HepG2 (cell line): Measurements from ENCODE around the gene OVOL2. TPM values are rescaled to one million over a fixed set of nuclear protein-coding genes. Genes with fewer than 3 reads are reported as not detected.

Experiments used
- CBX2 ChIP-seq, 2 experiments: fragments of 200-600 bp in 1 of 2; sonication (generic); formaldehyde crosslinking in 1 of 2; IDR thresholded peaks; 2 replicates each; pipeline versions ENCODE4 v1.7.0 to v1.8.1; 2018 to 2022; ENCODE audit warnings: low read depth in 2 of 2, low read length in 1 of 2, mild to moderate bottlenecking in 1 of 2, missing genetic modification reagents in 1 of 2
- IKZF1 ChIP-seq: fragments of 450-650 bp; IDR thresholded peaks from 2 replicates; pipeline ENCODE4 v1.7.1; 2016
- KDM5B ChIP-seq: sonication (generic); formaldehyde crosslinking; IDR thresholded peaks from 2 replicates; pipeline ENCODE4 v1.4.0; 2020; ENCODE audit warnings: missing genetic modification reagents, mild to moderate bottlenecking, borderline replicate concordance
- NCOR1 ChIP-seq: fragments of 200-600 bp; sonication (generic); IDR thresholded peaks from 2 replicates; pipeline ENCODE4 v1.7.0; 2017; ENCODE audit warnings: antibody characterized with exemption, low read length, borderline replicate concordance
- NONO ChIP-seq, 2 experiments: fragments of 450-650 bp in 1 of 2; sonication (generic) in 1 of 2; formaldehyde crosslinking in 1 of 2; IDR thresholded peaks in 1 of 2; conservative IDR thresholded peaks in 1 of 2; 2 replicates each; pipeline versions ENCODE4 v1.6.1 to v1.8.0; 2017 to 2022; ENCODE audit warnings: mild to moderate bottlenecking in 1 of 2, missing genetic modification reagents in 1 of 2, moderate library complexity in 1 of 2
- PITX1 ChIP-seq: sonication (generic); formaldehyde crosslinking; IDR thresholded peaks from 2 replicates; pipeline ENCODE4 v1.5.1; 2020; ENCODE audit warnings: mild to moderate bottlenecking, missing genetic modification reagents
- TEAD3 ChIP-seq: optimal IDR thresholded peaks from 2 replicates; pipeline ENCODE3; 2016; ENCODE audit warnings: borderline replicate concordance
- YEATS4 ChIP-seq: sonication (generic); formaldehyde crosslinking; IDR thresholded peaks from 2 replicates; pipeline ENCODE4 v1.4.0; 2020; ENCODE audit warnings: missing genetic modification reagents, borderline replicate concordance
- ZNF136 ChIP-seq: sonication (generic); formaldehyde crosslinking; IDR thresholded peaks from 2 replicates; pipeline ENCODE4 v1.8.1; 2022; ENCODE audit warnings: low read depth, mild to moderate bottlenecking, moderate library complexity, missing genetic modification reagents
- ZNF317 ChIP-seq: sonication (generic); formaldehyde crosslinking; IDR thresholded peaks from 2 replicates; pipeline ENCODE4 v1.5.0; 2020; ENCODE audit warnings: mild to moderate bottlenecking, missing genetic modification reagents
- ZNF496 ChIP-seq: sonication (generic); formaldehyde crosslinking; IDR thresholded peaks from 2 replicates; pipeline ENCODE4 v1.8.1; 2023; ENCODE audit warnings: mild to moderate bottlenecking, moderate library complexity, missing genetic modification reagents; ENCODE audit not compliant: insufficient replicate concordance
- ZNF619 ChIP-seq: sonication (generic); formaldehyde crosslinking; IDR thresholded peaks from 2 replicates; pipeline ENCODE4 v1.4.0; 2020; ENCODE audit warnings: mild to moderate bottlenecking, missing genetic modification reagents
- ZNF747 ChIP-seq: sonication (generic); formaldehyde crosslinking; IDR thresholded peaks from 2 replicates; pipeline ENCODE4 v1.8.1; 2023; ENCODE audit warnings: missing genetic modification reagents, mild to moderate bottlenecking, borderline replicate concordance
- ZNF891 ChIP-seq: sonication (generic); formaldehyde crosslinking; IDR thresholded peaks from 2 replicates; pipeline ENCODE4 v1.5.0; 2020; ENCODE audit warnings: mild to moderate bottlenecking, missing genetic modification reagents
- polyA plus RNA-seq, 8 experiments: library from polyadenylated mRNA; depleted of rRNA in 3 of 8; stranded (reverse) in 7 of 8; unstranded in 1 of 8; fragments of >200 nt; fragmentation: Illumina TruSeq in 4 of 8; extraction: Trizol in 4 of 8; gene quantifications; 2 replicates each; pipeline versions ENCODE4 v1.2.1 to v1.2.3, GENCODE V29; 2011 to 2016; ENCODE audit warnings: low read depth in 4 of 8, missing spikeins in 1 of 8, mixed read lengths in 1 of 8; ENCODE audit not compliant: insufficient read depth in 1 of 8
- total RNA-seq, 5 experiments: library from RNA; depleted of rRNA; stranded (reverse); fragments of >200 nt; fragmentation: Illumina TruSeq; extraction: Trizol; gene quantifications; 2 replicates each; pipeline ENCODE4 v1.2.3, GENCODE V29; 2016; ENCODE audit warnings: low read depth in 1 of 5
- TF ChIP-seq, protein P1 (sequence below): sonication (generic); formaldehyde crosslinking; IDR thresholded peaks from 2 replicates; pipeline ENCODE4 v1.8.0; 2022; ENCODE audit warnings: missing genetic modification reagents, mild to moderate bottlenecking, moderate library complexity, borderline replicate concordance
- TF ChIP-seq, protein P2 (sequence below): fragments of 450-650 bp; IDR thresholded peaks from 2 replicates; pipeline ENCODE4 v1.6.1; 2016
- TF ChIP-seq, protein P3 (sequence below): sonication (generic); formaldehyde crosslinking; conservative IDR thresholded peaks from 2 replicates; pipeline ENCODE4 v1.8.1; 2023; ENCODE audit warnings: missing genetic modification reagents
- TF ChIP-seq, protein P4 (sequence below): sonication (generic); formaldehyde crosslinking; IDR thresholded peaks from 2 replicates; pipeline ENCODE4 v1.9.0; 2022; ENCODE audit warnings: missing genetic modification reagents, mild to moderate bottlenecking, borderline replicate concordance
- TF ChIP-seq, protein P5 (sequence below), 2 experiments: fragments of 450-650 bp in 1 of 2; sonication (generic) in 1 of 2; formaldehyde crosslinking; IDR thresholded peaks; 2 replicates each; pipeline versions ENCODE4 v1.5.0 to v1.8.0; 2020 to 2022; ENCODE audit warnings: mild to moderate bottlenecking in 1 of 2, missing genetic modification reagents in 1 of 2

OVOL2 gene
- total and polyA plus RNA-seq, 2 of the 13 experiments (the other 11 are each of a cell fraction or from before 2014, with no cell fraction given): 0.20 to 0.31 TPM

DNA sequence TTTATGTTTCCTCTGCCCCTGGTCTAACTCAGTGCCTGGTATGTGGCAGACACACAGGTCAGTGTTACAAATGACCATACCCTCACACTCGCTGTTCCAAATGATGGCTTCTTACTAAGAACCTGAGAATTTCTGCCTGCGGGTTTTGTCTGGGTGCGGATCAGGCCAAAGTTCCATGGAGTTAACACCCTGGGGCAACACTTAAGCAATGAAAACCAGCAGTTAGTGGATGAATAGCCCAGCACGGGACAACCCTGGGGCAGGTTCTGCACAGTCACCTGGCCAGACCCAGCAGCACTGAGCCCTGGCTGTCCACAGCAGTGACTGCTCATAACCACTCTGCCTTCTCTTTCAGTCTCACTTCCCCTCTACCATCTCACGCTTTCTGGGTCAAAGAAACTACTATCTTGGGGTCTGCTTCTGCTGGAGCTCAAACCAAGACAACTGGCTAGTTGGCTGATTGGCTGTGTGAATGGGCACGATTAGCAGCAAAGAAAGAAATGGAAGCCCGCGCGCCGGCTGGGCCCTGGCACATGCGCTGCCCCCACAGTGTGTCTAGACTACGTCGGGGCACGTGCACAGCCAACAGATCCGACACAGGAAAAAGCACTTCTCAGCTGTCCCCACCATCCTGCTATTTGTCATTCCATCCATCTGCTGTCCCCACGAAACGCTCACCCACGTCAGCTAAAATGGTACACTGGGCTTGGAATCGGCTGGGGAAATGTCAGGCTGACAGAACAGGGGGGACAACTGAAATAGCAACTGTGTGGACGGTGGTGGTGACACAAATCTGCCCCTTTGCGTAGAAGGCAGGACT lies 52.3 kb downstream of the OVOL2 start (continued):
- TF ChIP-seq, protein P1, sequence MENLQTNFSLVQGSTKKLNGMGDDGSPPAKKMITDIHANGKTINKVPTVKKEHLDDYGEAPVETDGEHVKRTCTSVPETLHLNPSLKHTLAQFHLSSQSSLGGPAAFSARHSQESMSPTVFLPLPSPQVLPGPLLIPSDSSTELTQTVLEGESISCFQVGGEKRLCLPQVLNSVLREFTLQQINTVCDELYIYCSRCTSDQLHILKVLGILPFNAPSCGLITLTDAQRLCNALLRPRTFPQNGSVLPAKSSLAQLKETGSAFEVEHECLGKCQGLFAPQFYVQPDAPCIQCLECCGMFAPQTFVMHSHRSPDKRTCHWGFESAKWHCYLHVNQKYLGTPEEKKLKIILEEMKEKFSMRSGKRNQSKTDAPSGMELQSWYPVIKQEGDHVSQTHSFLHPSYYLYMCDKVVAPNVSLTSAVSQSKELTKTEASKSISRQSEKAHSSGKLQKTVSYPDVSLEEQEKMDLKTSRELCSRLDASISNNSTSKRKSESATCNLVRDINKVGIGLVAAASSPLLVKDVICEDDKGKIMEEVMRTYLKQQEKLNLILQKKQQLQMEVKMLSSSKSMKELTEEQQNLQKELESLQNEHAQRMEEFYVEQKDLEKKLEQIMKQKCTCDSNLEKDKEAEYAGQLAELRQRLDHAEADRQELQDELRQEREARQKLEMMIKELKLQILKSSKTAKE (CRISPR knock-in tag): 0 out of 2 replicates have a peak, but pooled peaks have one; percentile 21
- TF ChIP-seq ZNF317 (CRISPR knock-in tag) (no peak; the same call in 1 of the 2 replicates), YEATS4 (CRISPR knock-in tag) (0 out of 2 replicates have a peak, but pooled peaks have one; percentile 43), PITX1 (CRISPR knock-in tag) (0 out of 2 replicates have a peak, but pooled peaks have one; percentile 10), CBX2 (IDR thresholded peaks at IDR 0.05; ENCODE audit: low read depth, low read length) (no peak), CBX2 (CRISPR knock-in tag; IDR thresholded peaks at IDR 0.05; ENCODE audit: low read depth) (0 out of 2 replicates have a peak, but pooled peaks have one; percentile 41), IKZF1 (no peak), NONO (IDR thresholded peaks at IDR 0.05) (no peak), NONO (CRISPR knock-in tag; conservative IDR thresholded peaks at IDR 0.05) (peak; percentile 57), KDM5B (CRISPR knock-in tag) (peak; percentile 63), ZNF136 (0 out of 2 replicates have a peak, but pooled peaks have one; percentile 69), ZNF619 (CRISPR knock-in tag) (peak; percentile 41; the same call in 1 of the 2 replicates), ZNF747 (CRISPR knock-in tag) (peak; percentile 11; the same call in 1 of the 2 replicates), ZNF891 (CRISPR knock-in tag) (peak; percentile 50), TEAD3 (CRISPR knock-in tag) (peak; percentile 73), NCOR1 (no peak), ZNF496 (CRISPR knock-in tag) (no peak)
- TF ChIP-seq, protein P2, sequence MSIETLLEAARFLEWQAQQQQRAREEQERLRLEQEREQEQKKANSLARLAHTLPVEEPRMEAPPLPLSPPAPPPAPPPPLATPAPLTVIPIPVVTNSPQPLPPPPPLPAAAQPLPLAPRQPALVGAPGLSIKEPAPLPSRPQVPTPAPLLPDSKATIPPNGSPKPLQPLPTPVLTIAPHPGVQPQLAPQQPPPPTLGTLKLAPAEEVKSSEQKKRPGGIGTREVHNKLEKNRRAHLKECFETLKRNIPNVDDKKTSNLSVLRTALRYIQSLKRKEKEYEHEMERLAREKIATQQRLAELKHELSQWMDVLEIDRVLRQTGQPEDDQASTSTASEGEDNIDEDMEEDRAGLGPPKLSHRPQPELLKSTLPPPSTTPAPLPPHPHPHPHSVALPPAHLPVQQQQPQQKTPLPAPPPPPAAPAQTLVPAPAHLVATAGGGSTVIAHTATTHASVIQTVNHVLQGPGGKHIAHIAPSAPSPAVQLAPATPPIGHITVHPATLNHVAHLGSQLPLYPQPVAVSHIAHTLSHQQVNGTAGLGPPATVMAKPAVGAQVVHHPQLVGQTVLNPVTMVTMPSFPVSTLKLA: peak; percentile 6; the same call in 1 of the 2 replicates
- TF ChIP-seq, protein P3, sequence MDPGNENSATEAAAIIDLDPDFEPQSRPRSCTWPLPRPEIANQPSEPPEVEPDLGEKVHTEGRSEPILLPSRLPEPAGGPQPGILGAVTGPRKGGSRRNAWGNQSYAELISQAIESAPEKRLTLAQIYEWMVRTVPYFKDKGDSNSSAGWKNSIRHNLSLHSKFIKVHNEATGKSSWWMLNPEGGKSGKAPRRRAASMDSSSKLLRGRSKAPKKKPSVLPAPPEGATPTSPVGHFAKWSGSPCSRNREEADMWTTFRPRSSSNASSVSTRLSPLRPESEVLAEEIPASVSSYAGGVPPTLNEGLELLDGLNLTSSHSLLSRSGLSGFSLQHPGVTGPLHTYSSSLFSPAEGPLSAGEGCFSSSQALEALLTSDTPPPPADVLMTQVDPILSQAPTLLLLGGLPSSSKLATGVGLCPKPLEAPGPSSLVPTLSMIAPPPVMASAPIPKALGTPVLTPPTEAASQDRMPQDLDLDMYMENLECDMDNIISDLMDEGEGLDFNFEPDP (CRISPR knock-in tag): 0 out of 2 replicates have a peak, but pooled peaks have one; percentile 20
- TF ChIP-seq, protein P4, sequence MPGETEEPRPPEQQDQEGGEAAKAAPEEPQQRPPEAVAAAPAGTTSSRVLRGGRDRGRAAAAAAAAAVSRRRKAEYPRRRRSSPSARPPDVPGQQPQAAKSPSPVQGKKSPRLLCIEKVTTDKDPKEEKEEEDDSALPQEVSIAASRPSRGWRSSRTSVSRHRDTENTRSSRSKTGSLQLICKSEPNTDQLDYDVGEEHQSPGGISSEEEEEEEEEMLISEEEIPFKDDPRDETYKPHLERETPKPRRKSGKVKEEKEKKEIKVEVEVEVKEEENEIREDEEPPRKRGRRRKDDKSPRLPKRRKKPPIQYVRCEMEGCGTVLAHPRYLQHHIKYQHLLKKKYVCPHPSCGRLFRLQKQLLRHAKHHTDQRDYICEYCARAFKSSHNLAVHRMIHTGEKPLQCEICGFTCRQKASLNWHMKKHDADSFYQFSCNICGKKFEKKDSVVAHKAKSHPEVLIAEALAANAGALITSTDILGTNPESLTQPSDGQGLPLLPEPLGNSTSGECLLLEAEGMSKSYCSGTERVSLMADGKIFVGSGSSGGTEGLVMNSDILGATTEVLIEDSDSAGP (CRISPR knock-in tag): peak; percentile 42; the same call in 1 of the 2 replicates
- TF ChIP-seq, protein P5, sequence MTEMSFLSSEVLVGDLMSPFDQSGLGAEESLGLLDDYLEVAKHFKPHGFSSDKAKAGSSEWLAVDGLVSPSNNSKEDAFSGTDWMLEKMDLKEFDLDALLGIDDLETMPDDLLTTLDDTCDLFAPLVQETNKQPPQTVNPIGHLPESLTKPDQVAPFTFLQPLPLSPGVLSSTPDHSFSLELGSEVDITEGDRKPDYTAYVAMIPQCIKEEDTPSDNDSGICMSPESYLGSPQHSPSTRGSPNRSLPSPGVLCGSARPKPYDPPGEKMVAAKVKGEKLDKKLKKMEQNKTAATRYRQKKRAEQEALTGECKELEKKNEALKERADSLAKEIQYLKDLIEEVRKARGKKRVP (CRISPR knock-in tag; IDR thresholded peaks at IDR 0.05): 0 out of 4 replicates have a peak, but pooled peaks of 1 of the 2 experiments have one; percentile 31
